Tibial artery (tissue), 4 donors: ENCODE measurements around the gene PYGO2.
A peak's percentile ranks its signal among the peaks of the same experiment; 100 is the strongest.

Experiments used
- DNase-seq, 2 donors: peaks; one replicate each; pipeline ENCODE4 v3.0.0-alpha.2; 2019
- H3K27ac ChIP-seq, 2 donors: fragments of 200-600 bp; sonication (generic) in 1 of 2; 1 replicate in 1 of 2; 2 replicates in 1 of 2; pipeline ENCODE4 v1.5.1; 2018 to 2019; ENCODE audit warnings: mild to moderate bottlenecking in 1 of 2
- H3K27me3 ChIP-seq, 2 donors: fragments of 200-600 bp; sonication (generic) in 1 of 2; one replicate each; pipeline versions ENCODE4 v1.5.1 to v1.6.0; 2016 to 2019
- H3K36me3 ChIP-seq, 3 donors: fragments of 200-600 bp; sonication (generic) in 2 of 3; one replicate each; pipeline ENCODE4 v1.5.1; 2016 to 2019; ENCODE audit warnings: mild to moderate bottlenecking in 2 of 3
- H3K4me1 ChIP-seq, 4 donors: fragments of 200-600 bp; sonication (generic) in 2 of 4; 1 replicate in 3 of 4; 2 replicates in 1 of 4; pipeline ENCODE4 v1.5.1; 2016 to 2019
- H3K4me3 ChIP-seq, 2 donors: fragments of 200-600 bp; sonication (generic) in 1 of 2; 1 replicate in 1 of 2; 2 replicates in 1 of 2; pipeline ENCODE4 v1.5.1; 2018 to 2019; ENCODE audit warnings: mild to moderate bottlenecking in 2 of 2
- H3K9me3 ChIP-seq, 3 donors: fragments of 200-600 bp; sonication (generic) in 1 of 3; one replicate each; pipeline ENCODE4 v1.5.1; 2016 to 2019
- CTCF ChIP-seq, 2 experiments: fragments of 200-600 bp in 1 of 2; fragments of 450-650 bp in 1 of 2; IDR thresholded peaks; one replicate each; pipeline ENCODE4 v1.5.1; 2017 to 2019; ENCODE audit warnings: antibody characterized with exemption in 2 of 2, mild to moderate bottlenecking in 1 of 2, moderate library complexity in 1 of 2
- intact Hi-C: fragments of 100-400 bp; cut with DNase I; formaldehyde crosslinking; loops from one replicate; pipeline ENCODE4 v1.15.0; 2023; ENCODE audit warnings: low total_unique reads

PYGO2 gene

GRCh38 chr1:154956544-154956941 lies 5.0 kb downstream of the PYGO2 start:
- intact Hi-C loops = no loop called here
- peak in 1 of 2 donors; percentile 86 for DNase-seq
- Histone ChIP-seq H3K4me1 (peaks cover 7 to 70% (median 57%) of the 10 kb centered on the region in 4 donors), H3K36me3 (peaks cover 0 to 23% (median 14%) of the 10 kb centered on the region in 3 donors), H3K27ac (peak overlapping the region; percentile 82 to 83), H3K9me3 (no peaks in the 10 kb centered on the region), H3K27me3 (no peaks in the 10 kb centered on the region), H3K4me3 (peak overlapping the region; percentile 55 to 61)
- no peak for TF ChIP-seq CTCF (IDR thresholded peaks at IDR 0.05)

DNA sequence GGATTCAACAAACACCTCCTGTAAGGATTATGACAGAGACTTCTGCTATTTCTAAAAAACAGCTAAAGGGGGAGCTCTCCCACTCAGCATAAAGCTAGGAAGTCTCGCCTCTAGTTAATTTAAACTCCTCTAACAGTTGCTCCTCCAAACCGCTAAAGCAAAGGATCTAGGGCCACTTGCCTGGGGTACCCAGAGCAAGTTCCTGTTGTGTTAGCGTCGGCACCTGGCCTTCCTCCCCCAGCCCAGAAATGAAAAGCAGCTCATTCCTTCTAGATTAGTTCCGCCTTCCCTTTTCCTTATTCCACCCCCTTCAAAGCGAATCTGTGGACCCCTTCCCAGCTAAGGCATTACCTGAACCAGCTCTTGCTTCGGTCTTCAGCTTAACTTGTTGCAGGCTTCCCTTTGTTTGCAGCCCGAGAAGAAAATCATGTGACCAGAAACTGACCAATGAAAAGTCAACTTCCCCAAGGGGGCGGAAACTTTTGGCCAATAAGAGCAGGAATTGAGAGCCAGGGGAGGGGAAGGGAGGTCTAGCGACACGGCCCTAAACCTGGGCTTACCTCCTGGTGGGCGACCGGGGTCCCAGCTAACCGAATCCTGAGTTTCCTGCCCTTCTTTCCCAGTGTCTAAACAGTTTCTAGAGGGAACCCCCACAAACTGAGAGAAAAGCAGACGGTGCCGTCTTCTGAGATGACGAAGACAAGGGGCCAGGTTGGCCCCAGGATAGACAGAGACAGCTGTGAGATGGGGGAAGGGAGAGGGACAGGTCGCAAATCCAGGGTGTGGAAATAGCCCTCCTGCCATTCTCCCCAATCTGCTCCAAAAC lies 5.7 kb downstream of the PYGO2 start, which contains the start of gene PBXIP1:
PBXIP1 (minus strand) TSS at position 382 of the 826 bp plus-strand sequence. CDS start 2,378 bp downstream, outside the sequence.
- Histone ChIP-seq H3K4me1 (peaks cover 7 to 69% (median 56%) of the 10 kb centered on the region in 4 donors), H3K27me3 (no peaks in the 10 kb centered on the region), H3K36me3 (peaks cover 0 to 29% (median 18%) of the 10 kb centered on the region in 3 donors), H3K9me3 (no peaks in the 10 kb centered on the region), H3K4me3 (peak within 1 kb of the TSS; percentile 55 to 61), H3K27ac (peak within 1 kb of the TSS; percentile 82 to 83)
- peak; percentile 27 to 38 for TF ChIP-seq CTCF (IDR thresholded peaks at IDR 0.05)
- peak; percentile 85 to 90 for DNase-seq
- intact Hi-C loops = no loop called here

DNA sequence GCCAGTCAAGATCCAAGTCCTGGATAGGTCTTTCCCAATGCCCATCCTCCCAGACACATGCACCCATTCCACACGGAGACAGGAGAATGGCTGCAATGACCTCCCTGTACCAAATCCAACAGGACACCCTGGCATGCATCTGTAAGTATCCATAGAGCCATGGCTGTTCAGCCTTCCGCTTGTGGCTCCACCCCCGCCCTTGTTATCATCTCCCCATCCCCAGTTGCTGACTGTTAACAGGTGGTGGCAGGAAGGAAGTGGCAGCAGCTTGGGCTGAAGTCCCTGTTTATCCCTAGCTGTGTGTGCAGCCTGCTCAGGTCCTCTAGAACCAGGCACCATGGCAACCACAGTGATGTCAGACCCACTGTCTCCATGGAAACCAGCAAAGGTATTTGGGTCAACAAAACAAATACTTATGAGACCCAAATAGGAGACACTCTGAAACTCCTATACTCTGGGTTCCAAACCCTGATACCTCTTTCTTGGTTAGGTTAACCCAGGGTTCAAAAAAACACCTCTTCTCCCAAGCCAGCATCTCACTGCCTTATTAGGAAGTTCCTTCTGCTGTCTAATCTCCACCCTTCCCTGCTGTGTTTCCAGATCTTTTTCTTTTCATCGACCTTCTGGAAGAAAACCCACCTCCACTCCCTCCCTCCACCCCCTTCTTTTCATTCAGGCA lies 6.4 kb downstream of the PYGO2 start:
- Histone ChIP-seq H3K4me3 (peak overlapping the region; percentile 55 to 61), H3K9me3 (no peaks in the 10 kb centered on the region), H3K27me3 (no peaks in the 10 kb centered on the region), H3K36me3 (peaks cover 0 to 36% (median 25%) of the 10 kb centered on the region in 3 donors), H3K4me1 (peaks cover 7 to 64% (median 51%) of the 10 kb centered on the region in 4 donors), H3K27ac (peak overlapping the region; percentile 82 to 83)
- TF ChIP-seq CTCF (IDR thresholded peaks at IDR 0.05) = no peak
- peak in 1 of 2 donors; percentile 55 for DNase-seq
- intact Hi-C loops = no loop called here

- H3K36me3 ChIP-seq = peaks cover 0 to 39% (median 26%) of the 10 kb centered on the region in 3 donors
- intact Hi-C loops = no loop called here
- H3K27ac ChIP-seq = peak overlapping the region; percentile 82 to 83
- no peaks in the 10 kb centered on the region for H3K9me3 ChIP-seq
- DNase-seq = no peak
- TF ChIP-seq CTCF (IDR thresholded peaks at IDR 0.05) = no peak
- peak overlapping the region; percentile 55 to 61 for H3K4me3 ChIP-seq
- H3K4me1 ChIP-seq = peaks cover 7 to 62% (median 48%) of the 10 kb centered on the region in 4 donors
- H3K27me3 ChIP-seq = no peaks in the 10 kb centered on the region
Measured at GRCh38 chr1:154954541-154954940, 7.0 kb downstream of the PYGO2 start.

DNA sequence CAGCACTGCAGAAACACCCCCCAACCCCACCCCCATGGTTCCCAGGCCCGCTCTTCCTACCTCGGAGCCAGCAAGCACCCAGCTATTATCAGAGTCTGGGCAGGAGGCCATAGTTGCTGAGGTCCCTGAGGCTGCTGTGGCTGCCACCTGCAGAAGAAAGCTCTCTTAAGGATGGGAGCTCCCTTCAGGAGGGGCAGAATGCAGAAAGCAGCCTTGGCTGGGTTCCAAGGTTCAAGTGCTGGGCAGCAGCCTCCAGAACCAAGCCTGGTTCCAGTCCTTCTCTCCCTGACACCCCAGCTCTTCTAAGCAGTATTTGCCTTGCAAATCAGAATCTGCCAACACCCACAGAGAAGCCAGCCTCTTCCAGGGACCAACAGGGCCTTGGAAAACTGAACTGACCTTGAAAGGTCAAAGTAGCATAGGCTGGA lies 8.0 kb downstream of the PYGO2 start:
- intact Hi-C loops = no loop called here
- H3K4me3 ChIP-seq = peak overlapping the region in 1 of 2 donors; percentile 4

More for the DNA sequence above, 8.0 kb downstream of the PYGO2 start:
- H3K9me3 ChIP-seq = no peaks in the 10 kb centered on the region
- H3K4me1 ChIP-seq = peaks cover 7 to 55% (median 47%) of the 10 kb centered on the region in 4 donors
- H3K27ac ChIP-seq = no peak overlapping the region
- no peak for TF ChIP-seq CTCF (IDR thresholded peaks at IDR 0.05)
- no peaks in the 10 kb centered on the region for H3K27me3 ChIP-seq
- DNase-seq = no peak
- peaks cover 0 to 37% (median 18%) of the 10 kb centered on the region in 3 donors for H3K36me3 ChIP-seq
